Thyroid gland (tissue), 4 donors: ENCODE data around the gene RREB1. TPM values are rescaled to one million over a fixed set of nuclear protein-coding genes. Genes with fewer than 3 reads are reported as not detected.

Source experiments
- DNase-seq, 2 donors: peaks; one replicate each; pipeline ENCODE4 v3.0.0-alpha.2; 2019
- H3K27ac ChIP-seq, 3 donors: fragments of 200-600 bp; sonication (generic); 1 replicate in 2 of 3; 2 replicates in 1 of 3; pipeline ENCODE4 v1.5.1; 2016 to 2019; ENCODE audit warnings: mild to moderate bottlenecking in 1 of 3, moderate library complexity in 1 of 3
- H3K27me3 ChIP-seq: fragments of 200-600 bp; sonication (generic); one replicate; pipeline ENCODE4 v1.5.1; 2019
- H3K36me3 ChIP-seq, 2 donors: fragments of 200-600 bp; sonication (generic); one replicate each; pipeline ENCODE4 v1.5.1; 2016 to 2019
- H3K4me1 ChIP-seq, 2 donors: fragments of 200-600 bp; sonication (generic); one replicate each; pipeline ENCODE4 v1.5.1; 2017 to 2019
- H3K4me3 ChIP-seq, 3 donors: fragments of 200-600 bp; sonication (generic); replicated peaks in 1 of 3; 1 replicate in 2 of 3; 2 replicates in 1 of 3; pipeline ENCODE4 v1.5.1; 2016; ENCODE audit warnings: mild to moderate bottlenecking in 1 of 3
- H3K9me3 ChIP-seq: fragments of 200-600 bp; sonication (generic); one replicate; pipeline ENCODE4 v1.5.1; 2017
- POLR2A ChIP-seq, 2 donors: fragments of 450-650 bp; IDR thresholded peaks; one replicate each; pipeline ENCODE4 v1.6.1; 2017; ENCODE audit warnings: antibody characterized with exemption in 2 of 2, mild to moderate bottlenecking in 2 of 2, moderate library complexity in 1 of 2
- WGBS, 2 donors: methylation state at CpG; one replicate each; pipeline ENCODE4 v1.1.5; 2017; 5-methylcytosine and 5-hydroxymethylcytosine counted together
- intact Hi-C: fragments of 100-400 bp; cut with DNase I; formaldehyde crosslinking; loops from one replicate; pipeline ENCODE4 v1.15.1; 2023
- total RNA-seq, 4 donors: library from RNA; depleted of rRNA; stranded (reverse); fragments of >200 nt; gene quantifications; one replicate each; pipeline ENCODE4 v1.2.3, GENCODE V29; 2016
- TF ChIP-seq, protein P1 (sequence below), 6 experiments: fragments of 200-600 bp in 3 of 6; fragments of 450-650 bp in 3 of 6; sonication (generic) in 3 of 6; IDR thresholded peaks; one replicate each; pipeline ENCODE4 v1.5.1; 2016 to 2019; ENCODE audit warnings: antibody characterized with exemption in 6 of 6, mild to moderate bottlenecking in 2 of 6, inconsistent platforms in 1 of 6, moderate library complexity in 1 of 6

Gene RREB1
- total RNA-seq, 4 donors from 2014 or later: 48.0 to 91.3 (median 57.1) TPM

DNA sequence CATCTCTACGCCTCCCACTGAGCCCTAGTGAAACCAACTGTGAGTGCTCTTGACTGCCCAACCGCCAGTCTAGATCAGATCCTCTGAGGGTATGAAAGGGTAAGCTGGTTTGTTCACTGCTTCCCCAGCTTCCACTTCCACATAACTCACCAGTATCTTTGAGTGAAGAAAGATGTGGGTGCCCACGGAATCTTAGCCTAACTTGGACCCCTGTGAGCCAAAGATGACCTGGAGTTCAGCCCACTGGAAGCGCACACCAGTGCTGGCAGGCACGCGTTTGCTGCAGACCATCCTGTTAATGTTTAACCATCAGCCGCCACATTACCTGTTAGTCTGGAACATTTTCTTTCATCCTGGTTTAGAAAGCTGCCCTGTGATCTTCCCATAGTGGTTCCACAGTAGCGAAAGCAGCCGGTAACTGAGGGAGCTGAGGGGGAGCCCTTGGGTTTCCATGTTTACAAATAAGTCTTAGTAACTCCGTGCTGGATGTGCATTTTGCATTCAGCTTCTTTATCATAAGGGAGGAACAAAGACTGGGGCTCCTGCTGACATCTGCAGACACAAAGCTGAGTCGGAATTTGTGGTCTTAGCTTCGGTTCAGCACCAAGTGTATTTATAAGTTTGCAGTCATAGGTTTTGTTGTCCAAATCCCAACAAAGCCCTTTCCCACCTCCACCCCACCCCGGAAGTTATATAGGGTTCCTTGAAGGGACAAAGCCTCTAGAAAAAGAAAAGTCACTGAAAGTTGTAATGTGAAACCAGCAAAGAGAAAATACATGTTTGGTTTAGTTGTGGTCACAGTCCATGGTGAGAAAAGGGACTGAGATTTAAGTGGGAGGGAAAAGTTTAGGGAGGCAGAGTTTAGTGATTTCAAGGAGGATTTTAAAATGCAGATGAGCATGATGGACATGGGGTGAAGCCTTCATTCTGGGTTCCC is 134.2 kb downstream of the RREB1 start:
- Histone ChIP-seq H3K4me3 (no peak overlapping the region), H3K4me1 (peaks cover 13 to 34% of the 10 kb centered on the region in 2 donors), H3K9me3 (no peaks in the 10 kb centered on the region), H3K27ac (peak overlapping the region; percentile 43 to 72 (median 71)), H3K36me3 (peaks cover 7 to 16% of the 10 kb centered on the region in 2 donors), H3K27me3 (no peaks in the 10 kb centered on the region)
- TF ChIP-seq, protein P1, sequence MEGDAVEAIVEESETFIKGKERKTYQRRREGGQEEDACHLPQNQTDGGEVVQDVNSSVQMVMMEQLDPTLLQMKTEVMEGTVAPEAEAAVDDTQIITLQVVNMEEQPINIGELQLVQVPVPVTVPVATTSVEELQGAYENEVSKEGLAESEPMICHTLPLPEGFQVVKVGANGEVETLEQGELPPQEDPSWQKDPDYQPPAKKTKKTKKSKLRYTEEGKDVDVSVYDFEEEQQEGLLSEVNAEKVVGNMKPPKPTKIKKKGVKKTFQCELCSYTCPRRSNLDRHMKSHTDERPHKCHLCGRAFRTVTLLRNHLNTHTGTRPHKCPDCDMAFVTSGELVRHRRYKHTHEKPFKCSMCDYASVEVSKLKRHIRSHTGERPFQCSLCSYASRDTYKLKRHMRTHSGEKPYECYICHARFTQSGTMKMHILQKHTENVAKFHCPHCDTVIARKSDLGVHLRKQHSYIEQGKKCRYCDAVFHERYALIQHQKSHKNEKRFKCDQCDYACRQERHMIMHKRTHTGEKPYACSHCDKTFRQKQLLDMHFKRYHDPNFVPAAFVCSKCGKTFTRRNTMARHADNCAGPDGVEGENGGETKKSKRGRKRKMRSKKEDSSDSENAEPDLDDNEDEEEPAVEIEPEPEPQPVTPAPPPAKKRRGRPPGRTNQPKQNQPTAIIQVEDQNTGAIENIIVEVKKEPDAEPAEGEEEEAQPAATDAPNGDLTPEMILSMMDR (IDR thresholded peaks at IDR 0.05): no peak
- TF ChIP-seq POLR2A (IDR thresholded peaks at IDR 0.05): no peak
- WGBS, 2 donors: 59 to 65% methylated on average over 13 of the region's 13 CpGs
- DNase-seq: peak; percentile 38 to 50
- intact Hi-C loops: loop anchor here (10.0 kb wide), 2 partner anchors 517 to 557 kb away; no protein-coding TSS in a partner anchor

DNA sequence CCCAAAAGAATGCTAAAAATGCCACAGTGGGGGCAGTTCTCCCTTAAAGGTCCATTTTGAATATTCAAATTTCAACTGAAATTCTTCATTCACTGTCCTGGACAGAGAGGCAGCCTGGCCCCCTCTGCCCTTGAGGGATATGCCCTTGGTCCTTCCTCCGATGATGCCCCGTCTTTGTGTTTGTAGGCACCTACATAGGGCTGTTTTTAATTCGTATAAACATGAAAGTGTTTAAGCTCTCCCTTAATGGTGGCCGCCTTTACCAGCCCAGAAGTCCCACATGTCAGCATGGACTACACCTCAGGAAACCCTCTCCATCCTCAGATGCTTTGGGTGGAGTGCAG is 135.0 kb downstream of the RREB1 start:
- Histone ChIP-seq H3K27ac (peak overlapping the region; percentile 43 to 72 (median 71)), H3K4me3 (no peak overlapping the region), H3K36me3 (peaks cover 16 to 25% of the 10 kb centered on the region in 2 donors), H3K4me1 (peaks cover 13 to 32% of the 10 kb centered on the region in 2 donors), H3K27me3 (no peaks in the 10 kb centered on the region), H3K9me3 (no peaks in the 10 kb centered on the region)
- intact Hi-C loops: loop anchor here (10.0 kb wide), 2 partner anchors 518 to 558 kb away; no protein-coding TSS in a partner anchor
- no peak for TF ChIP-seq POLR2A (IDR thresholded peaks at IDR 0.05)
- TF ChIP-seq, protein P1 (IDR thresholded peaks at IDR 0.05): no peak
- no peak for DNase-seq
- WGBS, 2 donors: 86 to 96% methylated on average over 4 of the region's 4 CpGs

DNA sequence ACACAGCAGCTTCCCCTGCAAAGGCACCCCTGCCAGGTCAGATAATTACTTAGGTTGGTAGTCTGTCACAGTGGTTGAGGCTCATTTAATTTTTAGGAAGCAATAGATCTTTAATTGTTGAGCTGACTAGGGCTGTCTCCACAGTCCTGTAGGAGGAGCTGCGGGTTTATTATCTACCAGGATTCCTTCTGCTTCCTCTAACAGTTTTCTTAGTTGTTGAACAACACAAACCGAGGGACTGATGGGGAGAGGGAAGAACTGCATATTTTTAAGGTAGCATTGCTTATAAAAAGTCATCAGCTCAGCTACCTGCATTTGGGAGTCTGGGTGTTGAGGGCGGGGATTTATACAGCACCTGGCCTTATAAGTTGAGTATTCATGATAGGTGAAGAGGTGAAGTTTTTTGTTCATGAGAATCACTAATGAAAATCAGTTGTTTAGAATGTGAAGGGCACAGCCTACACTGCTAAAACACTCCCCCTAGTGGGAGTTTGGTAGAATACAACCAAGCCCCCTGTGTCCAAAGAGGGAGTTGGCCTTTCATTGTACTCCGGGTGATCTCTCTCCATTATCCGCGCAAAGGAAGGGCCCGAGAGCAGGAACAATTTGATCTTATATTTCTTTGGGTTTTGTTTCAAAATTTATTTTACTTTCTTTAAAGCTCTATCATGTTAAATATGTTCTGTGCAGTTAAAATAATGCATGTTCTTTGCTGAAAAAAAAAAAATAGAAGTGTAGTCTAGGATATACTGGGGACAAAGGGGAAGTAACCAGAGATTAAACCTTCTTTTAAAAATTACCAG is 135.6 kb downstream of the RREB1 start:
- peak overlapping the region; percentile 20 to 72 (median 71) for H3K27ac ChIP-seq
- peaks cover 21 to 30% of the 10 kb centered on the region in 2 donors for H3K36me3 ChIP-seq
- 9 to 12% methylated on average over 7 of the region's 7 CpGs for WGBS, 2 donors
- intact Hi-C loops: loop anchor here (10.0 kb wide), 2 partner anchors 519 to 559 kb away; no protein-coding TSS in a partner anchor
- H3K27me3 ChIP-seq: no peaks in the 10 kb centered on the region
- no peak for TF ChIP-seq POLR2A (IDR thresholded peaks at IDR 0.05)
- TF ChIP-seq, protein P1 (IDR thresholded peaks at IDR 0.05): peak; percentile 80 to 93 (median 87)
- no peaks in the 10 kb centered on the region for H3K9me3 ChIP-seq
- H3K4me1 ChIP-seq: peaks cover 13 to 32% of the 10 kb centered on the region in 2 donors
- peak; percentile 34 to 38 for DNase-seq
- H3K4me3 ChIP-seq: no peak overlapping the region

DNA sequence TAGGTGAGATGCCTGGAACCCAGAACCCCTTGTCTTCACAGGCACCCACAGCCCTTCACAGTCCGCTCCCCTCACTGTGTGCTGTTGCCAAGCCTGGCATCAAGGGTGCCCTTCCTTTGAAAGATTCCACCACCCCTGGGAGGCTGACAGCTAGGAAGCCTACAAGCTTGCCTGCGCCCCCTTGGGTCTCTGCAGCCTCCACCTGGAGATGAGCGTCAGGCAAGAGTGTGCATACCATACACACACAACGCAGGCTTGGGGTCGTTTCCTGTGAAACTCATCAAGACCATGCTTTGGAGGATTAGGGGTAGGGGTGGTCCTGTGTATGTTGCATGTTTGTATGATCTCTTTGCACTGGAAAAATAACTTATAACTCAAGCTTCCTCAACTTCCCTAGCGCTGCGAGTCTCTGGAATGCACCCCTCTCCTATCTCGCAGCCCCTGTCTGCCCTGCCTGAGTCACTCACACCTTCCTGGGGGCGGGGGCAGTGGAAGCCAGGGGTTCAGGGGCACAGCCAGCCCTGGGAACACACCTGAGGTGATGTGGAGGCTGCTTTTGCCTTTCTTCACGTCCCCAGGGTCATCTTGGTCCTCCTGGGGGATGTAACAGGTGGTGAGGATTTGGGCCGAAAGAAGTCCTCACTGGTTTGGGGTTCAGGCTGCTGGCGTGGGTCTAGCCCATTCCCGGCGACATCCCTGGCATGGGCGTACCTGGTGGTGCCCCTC is 138.1 kb downstream of the RREB1 start:
- H3K4me3 ChIP-seq: no peak overlapping the region
- H3K27ac ChIP-seq: no peak overlapping the region
- H3K36me3 ChIP-seq: peaks cover 38 to 50% of the 10 kb centered on the region in 2 donors
- H3K27me3 ChIP-seq: no peaks in the 10 kb centered on the region
- intact Hi-C loops: loop anchor here (10.0 kb wide), 2 partner anchors 521 to 561 kb away; no protein-coding TSS in a partner anchor
- TF ChIP-seq, protein P1 (IDR thresholded peaks at IDR 0.05): no peak
- no peak for TF ChIP-seq POLR2A (IDR thresholded peaks at IDR 0.05)
- 94 to 97% methylated on average over 11 to 13 of the region's 15 CpGs for WGBS, 2 donors
- peaks cover 13 to 22% of the 10 kb centered on the region in 2 donors for H3K4me1 ChIP-seq
- no peaks in the 10 kb centered on the region for H3K9me3 ChIP-seq
- no peak for DNase-seq
